Pancreas (tissue), 10 donors: ENCODE measurements around the gene SNRPA1. TPM values are rescaled to one million over a fixed set of nuclear protein-coding genes. Genes with fewer than 3 reads are reported as not detected.

Experiments
- ATAC-seq, 4 donors: fragments of 200-7000 bp; cut with Tn5 transposase; one replicate each; pipeline versions ENCODE4 v1.8.0 to v1.9.1; 2020; ENCODE audit warnings: mild to moderate bottlenecking in 4 of 4, moderate library complexity in 4 of 4
- DNase-seq, 6 donors: peaks; one replicate each; pipeline ENCODE4 v3.0.0-alpha.2; 2020
- FAIRE-seq: peaks from 2 replicates; lab custom pipeline; 2012; peaks lifted over from hg19 to GRCh38; lab: Jason Lieb, UNC
- H3K27ac ChIP-seq, 4 donors: fragments of 200-600 bp; sonication (generic); 1 replicate in 3 of 4; 2 replicates in 1 of 4; pipeline versions ENCODE4 v1.5.0 to v1.8.0; 2020
- H3K27me3 ChIP-seq, 4 donors: fragments of 200-600 bp; one replicate each; pipeline ENCODE4 v1.8.0; 2021
- H3K36me3 ChIP-seq, 3 donors: fragments of 200-600 bp; sonication (generic) in 1 of 3; one replicate each; pipeline versions ENCODE4 v1.5.0 to v1.8.0; 2020 to 2021
- H3K4me1 ChIP-seq, 3 donors: fragments of 200-600 bp; one replicate each; pipeline ENCODE4 v1.8.0; 2021
- H3K4me3 ChIP-seq, 4 donors: fragments of 200-600 bp; sonication (generic) in 2 of 4; one replicate each; pipeline versions ENCODE4 v1.5.0 to v1.8.0; 2020 to 2021
- H3K9me3 ChIP-seq, 4 donors: fragments of 200-600 bp; one replicate each; pipeline ENCODE4 v1.8.0; 2021
- CTCF ChIP-seq, 4 donors: fragments of 200-600 bp; sonication (generic) in 3 of 4; IDR thresholded peaks; one replicate each; pipeline versions ENCODE4 v1.5.0 to v1.8.0; 2021; ENCODE audit warnings: antibody characterized with exemption in 4 of 4
- WGBS, 2 donors: extraction: QIAGEN DNeasy Blood & Tissue Kit; methylation state at CpG; one replicate each; pipeline ENCODE4 v1.1.7; 2013; 5-methylcytosine and 5-hydroxymethylcytosine counted together
- intact Hi-C, 3 donors: fragments of 100-400 bp; cut with DNase I; formaldehyde crosslinking; loops; one replicate each; pipeline versions ENCODE4 v1.11.1 to v1.14.2; 2022
- polyA plus RNA-seq, 2 donors: library from polyadenylated mRNA; stranded (reverse); fragments of 200-250 nt; gene quantifications; one replicate each; pipeline ENCODE4 v1.2.3, GENCODE V29; 2013
- total RNA-seq, 6 donors: library from RNA; stranded (reverse); fragmentation: NEBNext Ultra II Directional in 4 of 6; extraction: Animal tissue kit (Norgen Biotek cat#: 25700) in 4 of 6; gene quantifications; one replicate each; pipeline versions ENCODE4 v1.2.1 to v1.2.4, GENCODE V29; 2021 to 2023
- donor health status: healthy with polysubstance abuse.
- donor health status: DM: no; HTN: no; CAD: no; lungs with moderate emphysema.
- donor health status: DM: no; HTN: no; CAD: no.
- donor health status: control.
- donor health status: control.
- donor health status: Bipolar disorder and iron deficiency.
- donor health status: DM: yes; HTN: yes; CAD: no.
- donor health status: DM: no; HTN: no; CAD: no.
- donor health status: DM: no; HTN: no; CAD: no.
- donor health status: DM: yes; HTN: yes; CAD: no.

The SNRPA1 gene
- total and polyA plus RNA-seq, 8 donors: 16.7 to 37.2 (median 23.9) TPM

GRCh38 chr15:101248274-101248673 is 46.8 kb downstream of the SNRPA1 start:
- Histone ChIP-seq H3K9me3 (no peaks in the 10 kb centered on the region), H3K27me3 (no peaks in the 10 kb centered on the region), H3K4me3 (no peak overlapping the region), H3K4me1 (peaks cover 0 to 12% (median 7%) of the 10 kb centered on the region in 3 donors), H3K27ac (no peak overlapping the region), H3K36me3 (no peaks in the 10 kb centered on the region)
- 72 to 76% methylated on average over 3 of the region's 3 CpGs for WGBS, 2 donors
- ATAC-seq (no peak), DNase-seq (no peak), FAIRE-seq (no peak)
- intact Hi-C loops: no loop called here
- no peak for TF ChIP-seq CTCF (IDR thresholded peaks at IDR 0.05)

- no peak for FAIRE-seq
- H3K9me3 ChIP-seq: no peaks in the 10 kb centered on the region
- no peaks in the 10 kb centered on the region for H3K27me3 ChIP-seq
- H3K4me1 ChIP-seq: peaks cover 0 to 9% (median 7%) of the 10 kb centered on the region in 3 donors
- H3K4me3 ChIP-seq: no peak overlapping the region
- no peak for TF ChIP-seq CTCF (IDR thresholded peaks at IDR 0.05)
- no peak for ATAC-seq
- H3K36me3 ChIP-seq: no peaks in the 10 kb centered on the region
- no peak overlapping the region for H3K27ac ChIP-seq
- intact Hi-C loops: no loop called here
- no peak for DNase-seq
- 86 to 91% methylated on average over 10 of the region's 10 CpGs for WGBS, 2 donors
Observed at GRCh38 chr15:101246824-101247745, 48.0 kb downstream of the SNRPA1 start.

GRCh38 chr15:101246391-101246790 is 48.7 kb downstream of the SNRPA1 start:
- WGBS, 2 donors: 79 to 84% methylated on average over 6 of the region's 6 CpGs
- Histone ChIP-seq H3K9me3 (no peaks in the 10 kb centered on the region), H3K4me1 (peaks cover 0 to 9% (median 7%) of the 10 kb centered on the region in 3 donors), H3K4me3 (no peak overlapping the region), H3K27ac (no peak overlapping the region), H3K27me3 (no peaks in the 10 kb centered on the region), H3K36me3 (no peaks in the 10 kb centered on the region)
- no peak for FAIRE-seq
- intact Hi-C loops: no loop called here
- TF ChIP-seq CTCF (IDR thresholded peaks at IDR 0.05): no peak
- DNase-seq: no peak
- no peak for ATAC-seq

- H3K27ac ChIP-seq: no peak overlapping the region
- ATAC-seq (no peak), DNase-seq (no peak), FAIRE-seq (no peak)
- no peaks in the 10 kb centered on the region for H3K27me3 ChIP-seq
- H3K36me3 ChIP-seq: no peaks in the 10 kb centered on the region
- no peaks in the 10 kb centered on the region for H3K9me3 ChIP-seq
- 94 to 98% methylated on average over 14 of the region's 14 CpGs for WGBS, 2 donors
- no peak for TF ChIP-seq CTCF (IDR thresholded peaks at IDR 0.05)
- no peak overlapping the region for H3K4me3 ChIP-seq
- H3K4me1 ChIP-seq: peaks cover 0 to 12% (median 5%) of the 10 kb centered on the region in 3 donors
- intact Hi-C loops: no loop called here
Observed at GRCh38 chr15:101244889-101245668, 50.0 kb downstream of the SNRPA1 start.
